RWPE2 (cell line): Measurements from ENCODE around the gene SLC8A1.

Experiments
- ATAC-seq: fragments of 200-7000 bp; cut with Tn5 transposase; 3 replicates; pipeline ENCODE4 v1.9.1; 2021; ENCODE audit warnings: low read depth
- DNase-seq: peaks from one replicate; pipeline ENCODE4 v3.0.0-alpha.2; 2020; ENCODE audit warnings: low spot score
- H3K27ac ChIP-seq: fragments of 450-650 bp; 2 replicates; pipeline ENCODE4 v1.5.1; 2017; ENCODE audit warnings: mild to moderate bottlenecking; ENCODE audit not compliant: poor library complexity, severe bottlenecking
- H3K27me3 ChIP-seq: fragments of 250-450 bp; sonication (Bioruptor Pico); 2 replicates; pipeline ENCODE4 v1.5.1; 2021; ENCODE audit warnings: mild to moderate bottlenecking, moderate library complexity; ENCODE audit not compliant: insufficient read depth, poor library complexity, severe bottlenecking
- H3K36me3 ChIP-seq: fragments of 250-450 bp; sonication (Bioruptor Pico); 2 replicates; pipeline ENCODE4 v1.5.1; 2020; ENCODE audit warnings: low read depth, mild to moderate bottlenecking, moderate library complexity
- H3K4me1 ChIP-seq: fragments of 250-450 bp; sonication (Bioruptor Pico); 2 replicates; pipeline ENCODE4 v1.5.1; 2021; ENCODE audit warnings: mild to moderate bottlenecking, moderate library complexity; ENCODE audit not compliant: insufficient read depth, poor library complexity, severe bottlenecking
- H3K4me3 ChIP-seq: fragments of 250-450 bp; sonication (Bioruptor Pico); 2 replicates; pipeline ENCODE4 v1.5.1; 2021; ENCODE audit warnings: mild to moderate bottlenecking, moderate library complexity; ENCODE audit not compliant: severe bottlenecking
- H3K9me3 ChIP-seq: fragments of 250-450 bp; sonication (Bioruptor Pico); 2 replicates; pipeline ENCODE4 v1.5.1; 2021; ENCODE audit warnings: mild to moderate bottlenecking, moderate library complexity; ENCODE audit not compliant: severe bottlenecking
- CTCF ChIP-seq: fragments of 450-650 bp; IDR thresholded peaks from one replicate; pipeline ENCODE4 v1.5.1; 2017; ENCODE audit warnings: mild to moderate bottlenecking, moderate library complexity; ENCODE audit not compliant: poor library complexity, severe bottlenecking

SLC8A1 gene

GRCh38 chr2:40451918-40452605 lies at the start of gene SLC8A1:
Gene SLC8A1, minus strand, starts transcription at chr2:40452090.
- H3K27me3 ChIP-seq, result no peaks in the 10 kb centered on the region
- peaks cover 16% of the 10 kb centered on the region for H3K4me1 ChIP-seq
- H3K9me3 ChIP-seq, result no peaks in the 10 kb centered on the region
- peak within 1 kb of the TSS; percentile 62 for H3K27ac ChIP-seq
- peak; percentile 30 for ATAC-seq
- no peak for TF ChIP-seq CTCF
- peak within 1 kb of the TSS; percentile 44 for H3K4me3 ChIP-seq
- H3K36me3 ChIP-seq, result no peaks in the 10 kb centered on the region
- no peak for DNase-seq

- ATAC-seq, result no peak
- H3K36me3 ChIP-seq, result no peaks in the 10 kb centered on the region
- H3K27me3 ChIP-seq, result no peaks in the 10 kb centered on the region
Observed at GRCh38 chr2:40499437-40499836, 47.5 kb upstream of the SLC8A1 start.

GRCh38 chr2:40497251-40497859 lies 45.5 kb upstream of the SLC8A1 start:
- ATAC-seq (no peak), DNase-seq (no peak)
- no peak overlapping the region for H3K4me3 ChIP-seq
- peaks cover 3% of the 10 kb centered on the region for H3K4me1 ChIP-seq
- no peak overlapping the region for H3K27ac ChIP-seq
- no peaks in the 10 kb centered on the region for H3K27me3 ChIP-seq
- TF ChIP-seq CTCF, result peak; percentile 6
- H3K36me3 ChIP-seq, result no peaks in the 10 kb centered on the region
- no peaks in the 10 kb centered on the region for H3K9me3 ChIP-seq

More at GRCh38 chr2:40499437-40499836, 47.5 kb upstream of the SLC8A1 start:
- peaks cover 3% of the 10 kb centered on the region for H3K4me1 ChIP-seq
- DNase-seq, result no peak
- TF ChIP-seq CTCF, result no peak
- H3K9me3 ChIP-seq, result no peaks in the 10 kb centered on the region
- no peak overlapping the region for H3K27ac ChIP-seq
- no peak overlapping the region for H3K4me3 ChIP-seq

- no peak overlapping the region for H3K4me3 ChIP-seq
Observed at GRCh38 chr2:40489678-40489960, 37.7 kb upstream of the SLC8A1 start.

More at GRCh38 chr2:40489678-40489960, 37.7 kb upstream of the SLC8A1 start:
- Histone ChIP-seq H3K9me3 (no peaks in the 10 kb centered on the region), H3K36me3 (no peaks in the 10 kb centered on the region), H3K4me1 (no peaks in the 10 kb centered on the region), H3K27ac (no peak overlapping the region), H3K27me3 (no peaks in the 10 kb centered on the region)
- ATAC-seq (no peak), DNase-seq (no peak)
- TF ChIP-seq CTCF, result no peak
